A673 (cell line): ENCODE measurements around the gene MAGEA6. TPM values are rescaled to one million over a fixed set of nuclear protein-coding genes. Genes with fewer than 3 reads are reported as not detected.
"Not testable (repeated sequence)": the region's sequence is repeated elsewhere in the genome, so short reads cannot be mapped to it uniquely, and the experiment has no call there.

ENCODE experiments used
- BruUV-seq: library from RNA; stranded (reverse); fragments of 400-500 nt; replicated peaks from 2 replicates; lab custom pipeline; 2021; lab: Mats Ljungman, UMichigan
- CTCF ChIA-PET: fragments of 300-600 bp; sonication (Branson Sonifier 250); formaldehyde crosslinking; loops from one replicate; lab custom pipeline; 2022; ENCODE audit warnings: antibody characterized with exemption; lab: Charles Lee
- POLR2A ChIA-PET: fragments of 300-600 bp; sonication (Branson Sonifier 250); formaldehyde crosslinking; loops from one replicate; lab custom pipeline; 2022; ENCODE audit warnings: antibody characterized with exemption; ENCODE audit not compliant: low non-redundant PET; lab: Charles Lee
- DNase-seq: peaks from one replicate; pipeline ENCODE4 v3.0.0-alpha.2; 2015; ENCODE audit warnings: low spot score
- H3K27ac ChIP-seq: fragments of 200-600 bp; sonication (generic); 2 replicates; pipeline ENCODE4 v1.5.1; 2016; ENCODE audit warnings: mixed run types, low read depth, mild to moderate bottlenecking, mixed read lengths, antibody characterized with exemption, low read length; ENCODE audit not compliant: poor library complexity, severe bottlenecking
- H3K27me3 ChIP-seq: fragments of 200-600 bp; sonication (generic); replicated peaks from 2 replicates; pipeline ENCODE4 v1.6.1; 2017; ENCODE audit warnings: mixed run types, low read depth, mild to moderate bottlenecking, mixed read lengths, antibody characterized with exemption, low read length; ENCODE audit not compliant: insufficient read depth, poor library complexity
- H3K36me3 ChIP-seq: fragments of 200-600 bp; sonication (generic); 2 replicates; pipeline ENCODE4 v1.6.1; 2016; ENCODE audit warnings: mixed run types, mild to moderate bottlenecking, mixed read lengths, antibody characterized with exemption, low read length; ENCODE audit not compliant: insufficient read depth, poor library complexity, severe bottlenecking
- H3K4me1 ChIP-seq: fragments of 200-600 bp; sonication (generic); 2 replicates; pipeline ENCODE4 v1.6.1; 2017; ENCODE audit warnings: mixed run types, mild to moderate bottlenecking, mixed read lengths, antibody characterized with exemption, low read length; ENCODE audit not compliant: insufficient read depth, poor library complexity, severe bottlenecking
- H3K4me3 ChIP-seq: fragments of 200-600 bp; sonication (generic); 2 replicates; pipeline ENCODE4 v1.5.1; 2016; ENCODE audit warnings: low read depth, mixed run types, mild to moderate bottlenecking, mixed read lengths, low read length; ENCODE audit not compliant: poor library complexity, severe bottlenecking
- H3K9me3 ChIP-seq: fragments of 200-600 bp; sonication (generic); 2 replicates; pipeline ENCODE4 v1.6.1; 2016; ENCODE audit warnings: mixed run types, low read depth, mild to moderate bottlenecking, mixed read lengths, antibody characterized with exemption, low read length; ENCODE audit not compliant: poor library complexity, severe bottlenecking
- EZH2 ChIP-seq: fragments of 200-600 bp; sonication (generic); IDR thresholded peaks from 2 replicates; pipeline ENCODE4 v1.6.1; 2017; ENCODE audit warnings: borderline replicate concordance, low read depth, mild to moderate bottlenecking, mixed read lengths, antibody characterized with exemption, low read length; ENCODE audit not compliant: poor library complexity, severe bottlenecking
- intact Hi-C: fragments of 100-400 bp; cut with micrococcal nuclease; formaldehyde crosslinking; loops from one replicate; pipeline ENCODE4 v1.10.0; 2022; ENCODE audit not compliant: unreplicated experiment
- total RNA-seq: library from RNA; stranded (reverse); gene quantifications from 2 replicates; pipeline ENCODE4 v1.2.3, GENCODE V29; 2021
- TF ChIP-seq, protein P1 (sequence below): fragments of 300-800, 200-600 bp; sonication (generic); conservative IDR thresholded peaks from 2 replicates; pipeline ENCODE4 v1.5.1; 2017; ENCODE audit warnings: low read depth, mild to moderate bottlenecking, antibody characterized with exemption, low read length, moderate library complexity, mixed read lengths

The MAGEA6 gene
- total RNA-seq, 1 experiment from 2014 or later = not detected

- intact Hi-C loops = no loop called here
- CTCF ChIA-PET = no interaction called here
- POLR2A ChIA-PET = no interaction called here
- Histone ChIP-seq H3K4me1 (no peaks in the 10 kb centered on the region), H3K27me3 (peaks cover 14% of the 10 kb centered on the region), H3K27ac (no peak overlapping the region), H3K4me3 (no peak overlapping the region), H3K36me3 (no peaks in the 10 kb centered on the region), H3K9me3 (no peaks in the 10 kb centered on the region)
- TF ChIP-seq, protein P1, sequence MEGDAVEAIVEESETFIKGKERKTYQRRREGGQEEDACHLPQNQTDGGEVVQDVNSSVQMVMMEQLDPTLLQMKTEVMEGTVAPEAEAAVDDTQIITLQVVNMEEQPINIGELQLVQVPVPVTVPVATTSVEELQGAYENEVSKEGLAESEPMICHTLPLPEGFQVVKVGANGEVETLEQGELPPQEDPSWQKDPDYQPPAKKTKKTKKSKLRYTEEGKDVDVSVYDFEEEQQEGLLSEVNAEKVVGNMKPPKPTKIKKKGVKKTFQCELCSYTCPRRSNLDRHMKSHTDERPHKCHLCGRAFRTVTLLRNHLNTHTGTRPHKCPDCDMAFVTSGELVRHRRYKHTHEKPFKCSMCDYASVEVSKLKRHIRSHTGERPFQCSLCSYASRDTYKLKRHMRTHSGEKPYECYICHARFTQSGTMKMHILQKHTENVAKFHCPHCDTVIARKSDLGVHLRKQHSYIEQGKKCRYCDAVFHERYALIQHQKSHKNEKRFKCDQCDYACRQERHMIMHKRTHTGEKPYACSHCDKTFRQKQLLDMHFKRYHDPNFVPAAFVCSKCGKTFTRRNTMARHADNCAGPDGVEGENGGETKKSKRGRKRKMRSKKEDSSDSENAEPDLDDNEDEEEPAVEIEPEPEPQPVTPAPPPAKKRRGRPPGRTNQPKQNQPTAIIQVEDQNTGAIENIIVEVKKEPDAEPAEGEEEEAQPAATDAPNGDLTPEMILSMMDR = no peak
- no peak for TF ChIP-seq EZH2
- DNase-seq = no peak
- no TSS peak for BruUV-seq
Observed at GRCh38 chrX:152735860-152736511, 33.5 kb downstream of the MAGEA6 start.

DNA sequence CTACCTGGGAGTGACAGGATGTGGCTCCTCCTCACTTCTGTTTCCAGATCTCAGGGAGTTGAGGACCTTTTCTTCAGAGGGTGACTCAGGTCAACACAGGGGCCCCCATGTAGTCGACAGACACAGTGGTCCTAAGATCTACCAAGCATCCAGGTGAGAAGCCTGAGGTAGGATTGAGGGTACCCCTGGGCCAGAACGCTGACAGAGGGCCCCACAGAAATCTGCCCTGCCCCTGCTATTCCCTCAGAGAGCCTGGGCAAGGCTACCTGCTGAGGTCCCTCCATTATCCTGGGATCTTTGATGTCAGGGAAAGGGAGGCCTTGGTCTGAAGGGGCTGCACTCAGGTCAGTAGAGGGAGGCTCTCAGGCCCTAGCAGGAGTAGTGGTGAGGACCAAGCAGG is 34.4 kb downstream of the MAGEA6 start:
- Histone ChIP-seq H3K4me1 (no peaks in the 10 kb centered on the region), H3K9me3 (no peaks in the 10 kb centered on the region), H3K27me3 (peaks cover 14% of the 10 kb centered on the region), H3K36me3 (no peaks in the 10 kb centered on the region), H3K4me3 (no peak overlapping the region), H3K27ac (no peak overlapping the region)
- no TSS peak for BruUV-seq
- TF ChIP-seq, protein P1 = no peak
- TF ChIP-seq EZH2 = no peak
- DNase-seq = no peak
- ChIA-PET POLR2A (no interaction called here), CTCF (no interaction called here)
- intact Hi-C loops = no loop called here

DNA sequence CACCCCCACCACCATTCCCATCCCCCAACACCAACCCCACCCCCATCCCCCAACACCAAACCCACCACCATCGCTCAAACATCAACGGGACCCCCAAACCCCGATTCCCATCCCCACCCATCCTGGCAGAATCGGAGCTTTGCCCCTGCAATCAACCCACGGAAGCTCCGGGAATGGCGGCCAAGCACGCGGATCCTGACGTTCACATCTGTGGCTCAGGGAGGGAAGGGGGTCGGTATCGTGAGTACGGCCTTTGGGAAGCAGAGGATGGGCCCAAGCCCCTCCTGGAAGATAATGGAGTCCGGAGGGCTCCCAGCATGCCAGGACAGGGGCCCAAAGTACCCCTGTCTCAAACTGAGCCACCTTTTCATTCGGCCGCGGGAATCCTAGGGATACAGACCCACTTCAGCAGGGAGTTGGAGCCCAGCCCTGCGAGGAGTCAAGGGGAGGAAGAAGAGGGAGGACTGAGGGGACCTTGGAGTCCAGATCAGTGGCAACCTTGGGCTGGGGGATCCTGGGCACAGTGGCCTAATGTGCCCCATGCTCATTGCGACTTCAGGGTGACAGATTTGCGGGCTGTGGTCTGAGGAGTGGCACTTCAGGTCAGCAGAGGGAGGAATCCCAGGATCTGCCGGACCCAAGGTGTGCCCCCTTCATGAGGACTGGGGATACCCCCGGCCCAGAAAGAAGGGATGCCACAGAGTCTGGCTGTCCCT is 35.2 kb downstream of the MAGEA6 start:
- POLR2A ChIA-PET, H3K4me1 ChIP-seq, H3K36me3 ChIP-seq, CTCF ChIA-PET, H3K9me3 ChIP-seq, H3K4me3 ChIP-seq, BruUV-seq, intact Hi-C loops, H3K27ac ChIP-seq, DNase-seq: not testable (repeated sequence)
- H3K27me3 ChIP-seq = peaks cover 11% of the 10 kb centered on the region
